Heart left ventricle (tissue), 16 donors: Measurements from ENCODE around the gene GALNT9. TPM values are rescaled to one million over a fixed set of nuclear protein-coding genes. Genes with fewer than 3 reads are reported as not detected.
"Not testable (repeated sequence)": the region's sequence is repeated elsewhere in the genome, so short reads cannot be mapped to it uniquely, and the experiment has no call there.

Source experiments
- ATAC-seq, 4 donors: fragments of 200-7000 bp; cut with Tn5 transposase; one replicate each; pipeline ENCODE4 v1.9.1; 2020 to 2022; ENCODE audit warnings: moderate library complexity in 4 of 4, mild to moderate bottlenecking in 3 of 4, moderate number of reproducible peaks in 1 of 4
- DNase-seq, 5 donors: peaks; one replicate each; pipeline ENCODE4 v3.0.0-alpha.2; 2020
- H3K27ac ChIP-seq, 12 donors: fragments of 200-600 bp; sonication (generic) in 4 of 12; one replicate each; pipeline versions ENCODE4 v1.5.0 to v1.8.0; 2016 to 2022; ENCODE audit warnings: mild to moderate bottlenecking in 2 of 12
- H3K27me3 ChIP-seq, 9 donors: fragments of 200-600 bp; sonication (generic) in 2 of 9; one replicate each; pipeline versions ENCODE4 v1.5.1 to v1.8.0; 2016 to 2022; ENCODE audit warnings: mild to moderate bottlenecking in 3 of 9
- H3K36me3 ChIP-seq, 9 donors: fragments of 200-600 bp; sonication (generic) in 2 of 9; one replicate each; pipeline versions ENCODE4 v1.5.0 to v1.8.0; 2018 to 2022; ENCODE audit warnings: mild to moderate bottlenecking in 2 of 9
- H3K4me1 ChIP-seq, 12 donors: fragments of 200-600 bp; sonication (generic) in 4 of 12; one replicate each; pipeline versions ENCODE4 v1.5.0 to v1.8.0; 2016 to 2022; ENCODE audit warnings: mild to moderate bottlenecking in 3 of 12
- H3K4me3 ChIP-seq, 12 donors: fragments of 200-600 bp; sonication (generic) in 4 of 12; one replicate each; pipeline versions ENCODE4 v1.5.0 to v1.8.0; 2017 to 2022; ENCODE audit warnings: mild to moderate bottlenecking in 9 of 12, moderate library complexity in 4 of 12
- H3K9me3 ChIP-seq, 12 donors: fragments of 200-600 bp; sonication (generic) in 4 of 12; one replicate each; pipeline versions ENCODE4 v1.5.0 to v1.8.0; 2016 to 2022; ENCODE audit warnings: mild to moderate bottlenecking in 1 of 12
- CTCF ChIP-seq, 12 donors: fragments of 200-600 bp; sonication (generic) in 4 of 12; IDR thresholded peaks; one replicate each; pipeline versions ENCODE4 v1.5.0 to v1.8.0; 2018 to 2022; ENCODE audit warnings: antibody characterized with exemption in 12 of 12, mild to moderate bottlenecking in 5 of 12
- POLR2A ChIP-seq, 2 donors: fragments of 450-650 bp; IDR thresholded peaks; one replicate each; pipeline ENCODE4 v1.6.1; 2017; ENCODE audit warnings: antibody characterized with exemption in 2 of 2, mild to moderate bottlenecking in 2 of 2, moderate library complexity in 2 of 2
- WGBS, 4 donors: extraction: QIAGEN DNeasy Blood & Tissue Kit in 2 of 4; methylation state at CpG; one replicate each; pipeline versions ENCODE4 v1.1.5 to v1.1.7; 2013 to 2018; 5-methylcytosine and 5-hydroxymethylcytosine counted together
- intact Hi-C, 10 donors: fragments of 100-400 bp; cut with DNase I; formaldehyde crosslinking; loops; one replicate each; pipeline versions ENCODE4 v1.11.1 to v1.14.2; 2022
- polyA plus RNA-seq, 2 donors: library from polyadenylated mRNA; stranded (reverse); fragments of 200-250 nt; gene quantifications; one replicate each; pipeline ENCODE4 v1.2.3, GENCODE V29; 2013
- total RNA-seq, 9 donors: library from RNA; depleted of rRNA in 2 of 9; stranded (reverse); fragments of >200 nt in 2 of 9; fragmentation: NEBNext Ultra II Directional in 3 of 9; extraction: Animal tissue kit (Norgen Biotek cat#: 25700) in 3 of 9; gene quantifications; one replicate each; pipeline versions ENCODE4 v1.1.0 to v1.2.4, GENCODE V29; 2016 to 2023
- donor health status: ischemic (EF 13 %, LVEDD 7.1; RV severe dilation, severe dysfunction).
- donor health status: healthy with polysubstance abuse.
- donor health status: DM: no; HTN: yes; CAD: no.
- donor health status: DM: no; HTN: no; CAD: no.
- donor health status: ischemic (EF 25% LVEDD 6.9; RV normal size, moderate dysfunction).
- donor health status: ischemic (EF 25% LVEDD 5.7; RV mildly dilated, moderate dysfunction).
- donor health status: healthy.
- donor health status: DM: yes; HTN: yes; CAD: no.
- donor health status: ischemic (EF 35%, LVEDD 5.7; RV mildly dilated, moderate dysfunction).
- donor health status: nonischemic (EF 11% LVEDD 7.7; RV severe dilation, severe dysfunction).
- donor health status: DM: yes; HTN: yes; CAD: no.
- donor health status: PGD.
- donor health status: ischemic (EF 29% LVEDD 5.4; RV normal size, mild dysfunction).
- donor health status: nonischemic (EF 23%, LVEDD 6.1; RV moderate dilation, normal function).

Gene GALNT9
- total and polyA plus RNA-seq, 11 donors = 10.3 TPM; not detected in 10

- no peak for DNase-seq
- TF ChIP-seq CTCF (IDR thresholded peaks at IDR 0.05) = no peak
- no peak for TF ChIP-seq POLR2A (IDR thresholded peaks at IDR 0.05)
- Histone ChIP-seq H3K27ac (no peak overlapping the region), H3K27me3 (peaks cover 0 to 42% (median 6%) of the 10 kb centered on the region in 9 donors), H3K9me3 (no peaks in the 10 kb centered on the region), H3K4me1 (no peaks in the 10 kb centered on the region), H3K4me3 (no peak overlapping the region), H3K36me3 (no peaks in the 10 kb centered on the region)
- intact Hi-C loops = no loop called here
- 92 to 99% (median 96%) methylated on average over 10 of the region's 10 CpGs for WGBS, 4 donors
- ATAC-seq = no peak
Measured at GRCh38 chr12:132267873-132268272, 61.5 kb downstream of the GALNT9 start.

GRCh38 chr12:132266802-132267201, 62.6 kb downstream of the GALNT9 start:
- intact Hi-C loops = no loop called here
- no peaks in the 10 kb centered on the region for H3K9me3 ChIP-seq
- 86 to 92% (median 88%) methylated on average over 18 of the region's 18 CpGs for WGBS, 4 donors
- TF ChIP-seq CTCF (IDR thresholded peaks at IDR 0.05) (no peak), POLR2A (IDR thresholded peaks at IDR 0.05) (no peak)
- no peak for ATAC-seq
- no peaks in the 10 kb centered on the region for H3K4me1 ChIP-seq
- no peak overlapping the region for H3K27ac ChIP-seq
- no peak for DNase-seq
- H3K27me3 ChIP-seq = peaks cover 0 to 35% (median 6%) of the 10 kb centered on the region in 9 donors
- no peak overlapping the region for H3K4me3 ChIP-seq
- no peaks in the 10 kb centered on the region for H3K36me3 ChIP-seq

GRCh38 chr12:132266370-132266769, 63.0 kb downstream of the GALNT9 start:
- TF ChIP-seq POLR2A (IDR thresholded peaks at IDR 0.05) (no peak), CTCF (IDR thresholded peaks at IDR 0.05) (no peak)
- 84 to 89% (median 86%) methylated on average over 9 of the region's 9 CpGs for WGBS, 4 donors
- H3K4me3 ChIP-seq = no peak overlapping the region
- no peaks in the 10 kb centered on the region for H3K9me3 ChIP-seq
- intact Hi-C loops = no loop called here
- no peak for ATAC-seq
- H3K36me3 ChIP-seq = no peaks in the 10 kb centered on the region
- H3K4me1 ChIP-seq = no peaks in the 10 kb centered on the region
- H3K27ac ChIP-seq = no peak overlapping the region
- no peak for DNase-seq
- peaks cover 0 to 30% (median 5%) of the 10 kb centered on the region in 9 donors for H3K27me3 ChIP-seq

GRCh38 chr12:132265822-132266221, 63.6 kb downstream of the GALNT9 start:
- DNase-seq, intact Hi-C loops, H3K4me1 ChIP-seq, H3K9me3 ChIP-seq, H3K36me3 ChIP-seq, ATAC-seq, H3K27ac ChIP-seq, H3K4me3 ChIP-seq: not testable (repeated sequence)
- WGBS, 4 donors = 94 to 97% (median 95%) methylated on average over 27 of the region's 27 CpGs
- H3K27me3 ChIP-seq = peaks cover 0 to 25% (median 4%) of the 10 kb centered on the region in 9 donors
